BLaER1 (cell line): Measurements from ENCODE around the gene KRT73.

Source experiments
- H3K27ac ChIP-seq: shearing (Covaris generic); formaldehyde crosslinking; 2 replicates; pipeline ENCODE4 v1.8.1; 2022
- H3K27me3 ChIP-seq: shearing (Covaris generic); formaldehyde crosslinking; 2 replicates; pipeline ENCODE4 v1.8.1; 2022
- H3K36me3 ChIP-seq: shearing (Covaris generic); formaldehyde crosslinking; 2 replicates; pipeline ENCODE4 v1.8.1; 2022
- H3K4me1 ChIP-seq: shearing (Covaris generic); formaldehyde crosslinking; 2 replicates; pipeline ENCODE4 v1.8.1; 2022
- H3K4me2 ChIP-seq: shearing (Covaris generic); formaldehyde crosslinking; 2 replicates; pipeline ENCODE4 v1.8.1; 2022
- H3K4me3 ChIP-seq: shearing (Covaris generic); formaldehyde crosslinking; 2 replicates; pipeline ENCODE4 v1.8.1; 2022
- H3K9ac ChIP-seq: shearing (Covaris generic); formaldehyde crosslinking; 2 replicates; pipeline ENCODE4 v1.8.1; 2022
- H3K9me3 ChIP-seq: shearing (Covaris generic); formaldehyde crosslinking; 2 replicates; pipeline ENCODE4 v1.8.1; 2022
- H4K20me1 ChIP-seq: shearing (Covaris generic); formaldehyde crosslinking; 2 replicates; pipeline ENCODE4 v1.8.1; 2022
- Cebpa-rat ChIP-seq: shearing (Covaris generic); IDR thresholded peaks from 2 replicates; pipeline ENCODE4 v1.8.1; 2022

The KRT73 gene

GRCh38 chr12:52634266-52635056 lies 16.1 kb upstream of the KRT73 start:
- H3K4me1 ChIP-seq, result peaks cover 43% of the 10 kb centered on the region
- no peak for TF ChIP-seq Cebpa-rat
- H3K4me2 ChIP-seq, result peak overlapping the region; percentile 59
- no peaks in the 10 kb centered on the region for H4K20me1 ChIP-seq
- no peak overlapping the region for H3K9ac ChIP-seq
- H3K4me3 ChIP-seq, result no peak overlapping the region
- no peaks in the 10 kb centered on the region for H3K36me3 ChIP-seq
- H3K27me3 ChIP-seq, result no peaks in the 10 kb centered on the region
- no peaks in the 10 kb centered on the region for H3K9me3 ChIP-seq
- H3K27ac ChIP-seq, result peak overlapping the region; percentile 57; the same call in 1 of the 2 replicates

- no peak for TF ChIP-seq Cebpa-rat
Measured at GRCh38 chr12:52633383-52633782, 15.0 kb upstream of the KRT73 start.

DNA sequence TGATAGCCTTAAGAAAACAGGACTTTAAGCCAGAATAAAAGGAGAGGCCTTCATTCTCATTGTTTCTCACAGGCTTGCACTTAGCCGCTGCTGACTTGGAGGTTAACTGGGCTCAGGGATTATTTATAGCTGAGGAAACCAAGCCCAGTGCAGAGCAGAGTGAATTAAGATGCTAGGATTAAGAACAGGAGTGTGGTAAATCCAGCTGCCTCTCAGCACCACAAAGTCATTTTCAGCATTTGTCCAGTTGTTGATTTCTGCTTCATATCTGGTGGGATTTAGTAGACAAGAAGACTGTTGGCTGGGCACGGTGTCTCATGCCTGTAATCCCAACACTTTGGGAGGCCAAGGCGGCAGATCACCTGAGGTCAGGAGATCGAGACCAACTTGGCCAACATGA lies 14.3 kb upstream of the KRT73 start:
- Histone ChIP-seq H3K9ac (no peak overlapping the region), H3K4me2 (peak overlapping the region; percentile 59), H3K4me3 (no peak overlapping the region), H3K27ac (peak overlapping the region; percentile 57), H3K9me3 (no peaks in the 10 kb centered on the region), H3K36me3 (no peaks in the 10 kb centered on the region), H3K27me3 (no peaks in the 10 kb centered on the region), H3K4me1 (peaks cover 43% of the 10 kb centered on the region), H4K20me1 (no peaks in the 10 kb centered on the region)
- TF ChIP-seq Cebpa-rat, result no peak

More at GRCh38 chr12:52633383-52633782, 15.0 kb upstream of the KRT73 start:
- peak overlapping the region; percentile 59 for H3K4me2 ChIP-seq
- H3K9me3 ChIP-seq, result no peaks in the 10 kb centered on the region
- H3K4me3 ChIP-seq, result no peak overlapping the region
- peak overlapping the region; percentile 57; the same call in 1 of the 2 replicates for H3K27ac ChIP-seq
- no peak overlapping the region for H3K9ac ChIP-seq
- H3K27me3 ChIP-seq, result no peaks in the 10 kb centered on the region
- peaks cover 43% of the 10 kb centered on the region for H3K4me1 ChIP-seq
- H3K36me3 ChIP-seq, result no peaks in the 10 kb centered on the region
- no peaks in the 10 kb centered on the region for H4K20me1 ChIP-seq

DNA sequence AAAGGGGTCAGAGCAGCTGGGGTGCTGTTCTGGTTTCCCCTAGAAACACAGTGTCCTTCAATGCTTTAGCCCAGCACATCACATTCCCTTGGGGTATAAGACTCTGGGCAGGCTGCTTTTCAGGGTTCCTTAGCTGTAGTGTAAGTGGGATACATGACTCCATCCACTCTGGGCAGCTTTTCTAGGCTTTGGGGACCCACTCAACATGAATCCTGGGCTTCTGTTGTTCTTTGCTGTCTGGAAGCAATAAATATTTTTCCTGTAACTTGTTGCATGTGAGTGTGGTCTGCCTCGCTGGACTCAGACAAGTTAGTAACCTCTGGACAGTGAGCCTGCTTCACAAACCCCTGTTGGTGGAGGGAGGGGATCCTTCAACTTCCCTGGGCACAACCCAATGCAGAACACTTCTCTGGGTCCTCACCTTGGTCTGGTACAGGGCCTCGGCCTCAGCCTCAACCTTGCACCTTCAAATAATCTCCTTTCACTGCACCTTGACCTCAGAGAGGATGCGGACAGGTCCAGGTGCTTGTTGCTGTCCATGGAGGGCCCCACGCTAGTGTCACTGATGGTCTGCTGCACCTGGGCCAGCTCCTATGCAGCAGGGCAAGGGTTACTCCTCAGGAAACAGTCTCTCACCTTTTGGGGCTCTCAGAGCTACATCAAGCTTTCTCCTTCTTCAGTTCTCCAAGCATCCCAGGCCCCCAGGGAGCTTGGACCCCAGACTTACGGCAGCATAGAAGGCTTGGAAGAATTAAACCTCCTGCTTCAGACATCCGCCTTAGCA lies 13.5 kb upstream of the KRT73 start:
- Histone ChIP-seq H3K36me3 (no peaks in the 10 kb centered on the region), H3K4me2 (peak overlapping the region; percentile 59), H3K9me3 (no peaks in the 10 kb centered on the region), H3K4me1 (peaks cover 43% of the 10 kb centered on the region), H3K27ac (no peak overlapping the region; the same call in 1 of the 2 replicates), H4K20me1 (no peaks in the 10 kb centered on the region), H3K27me3 (no peaks in the 10 kb centered on the region), H3K9ac (no peak overlapping the region), H3K4me3 (no peak overlapping the region)
- no peak for TF ChIP-seq Cebpa-rat

DNA sequence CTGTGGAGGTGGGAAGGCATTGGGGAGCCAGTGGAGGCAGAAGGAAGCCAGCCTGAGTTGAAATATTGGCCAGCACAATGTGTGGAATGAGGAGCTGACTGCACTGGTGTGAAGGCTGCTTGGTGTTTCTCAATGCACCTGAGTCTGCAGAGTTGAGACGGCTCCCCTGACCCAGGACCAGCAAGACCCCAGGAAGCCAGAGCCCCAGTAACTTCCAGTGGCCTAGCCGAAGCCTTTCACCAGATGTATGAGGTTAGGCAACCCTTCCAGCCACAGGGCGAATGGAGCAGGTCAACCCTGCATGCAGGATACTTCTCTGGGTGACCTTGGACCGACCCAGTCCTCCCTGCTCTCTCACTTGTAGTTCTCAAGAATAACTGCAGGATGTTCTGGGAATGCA lies 12.9 kb upstream of the KRT73 start:
- Histone ChIP-seq H3K27ac (no peak overlapping the region), H3K9ac (no peak overlapping the region), H3K4me3 (no peak overlapping the region), H3K9me3 (no peaks in the 10 kb centered on the region), H3K4me1 (peaks cover 43% of the 10 kb centered on the region), H4K20me1 (no peaks in the 10 kb centered on the region), H3K36me3 (no peaks in the 10 kb centered on the region), H3K4me2 (peak overlapping the region; percentile 35; the same call in 1 of the 2 replicates), H3K27me3 (no peaks in the 10 kb centered on the region)
- no peak for TF ChIP-seq Cebpa-rat

DNA sequence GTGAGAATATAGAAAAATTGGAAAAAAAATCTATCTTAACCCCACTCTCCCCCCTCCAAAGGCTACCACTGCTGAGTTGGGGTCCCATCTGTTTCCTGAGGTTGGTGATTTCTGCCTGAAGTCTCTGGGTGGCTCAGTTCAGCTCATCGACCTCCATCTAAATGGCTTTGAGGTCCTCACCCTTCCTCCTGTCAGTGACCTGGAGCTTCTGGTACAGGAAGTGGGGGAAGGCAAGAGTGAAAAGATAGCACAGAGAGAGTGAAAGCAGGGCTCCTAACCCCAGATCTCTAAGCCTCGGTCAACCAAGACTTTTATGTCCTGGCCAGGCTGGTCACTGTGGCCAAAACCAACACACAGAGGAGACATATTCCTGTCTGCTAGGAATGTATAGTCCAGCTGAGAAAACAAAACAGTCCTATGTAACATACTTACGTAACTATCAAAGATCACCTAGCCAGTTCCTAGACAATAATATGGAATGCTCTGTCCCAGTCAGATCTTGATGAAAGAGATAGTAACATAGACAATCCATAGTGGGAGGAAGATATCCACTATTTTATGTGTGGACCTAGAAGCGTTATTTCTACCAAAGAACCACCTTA lies 12.3 kb upstream of the KRT73 start:
- Histone ChIP-seq H3K27ac (peak overlapping the region; percentile 15; the same call in 1 of the 2 replicates), H3K27me3 (no peaks in the 10 kb centered on the region), H3K9ac (no peak overlapping the region), H3K4me3 (no peak overlapping the region), H4K20me1 (no peaks in the 10 kb centered on the region), H3K9me3 (no peaks in the 10 kb centered on the region), H3K4me2 (peak overlapping the region; percentile 35), H3K36me3 (no peaks in the 10 kb centered on the region), H3K4me1 (peaks cover 43% of the 10 kb centered on the region)
- TF ChIP-seq Cebpa-rat, result no peak

DNA sequence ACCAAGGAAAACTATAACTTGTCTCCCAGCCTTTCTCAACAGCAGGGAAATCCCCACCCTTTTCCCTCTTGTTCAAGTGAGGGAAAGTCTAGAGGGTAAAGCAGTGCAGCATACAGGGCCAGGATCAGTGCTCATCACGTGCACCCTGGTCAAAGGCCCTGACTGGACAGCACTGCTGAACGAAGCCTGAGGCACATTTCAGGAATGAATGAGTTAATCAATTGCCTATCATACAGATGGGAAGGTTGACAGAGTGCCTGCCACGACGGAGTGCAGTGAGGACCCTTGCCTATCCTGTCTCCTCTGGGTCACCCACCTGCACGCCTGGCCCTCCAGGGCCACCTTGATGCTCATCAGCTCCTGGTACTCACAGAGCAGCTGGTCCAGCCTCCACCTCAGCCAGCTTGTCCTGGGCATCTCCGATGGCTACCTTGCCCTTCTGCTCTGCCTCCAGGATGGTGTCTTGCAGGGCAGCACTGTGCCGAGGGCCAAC lies 11.7 kb upstream of the KRT73 start:
- H3K27me3 ChIP-seq, result no peaks in the 10 kb centered on the region
- H3K4me2 ChIP-seq, result no peak overlapping the region
- no peak for TF ChIP-seq Cebpa-rat
- no peak overlapping the region for H3K9ac ChIP-seq
- H3K36me3 ChIP-seq, result no peaks in the 10 kb centered on the region
- H3K4me3 ChIP-seq, result no peak overlapping the region
- no peaks in the 10 kb centered on the region for H4K20me1 ChIP-seq
- H3K4me1 ChIP-seq, result peaks cover 43% of the 10 kb centered on the region
- no peaks in the 10 kb centered on the region for H3K9me3 ChIP-seq
- H3K27ac ChIP-seq, result no peak overlapping the region

DNA sequence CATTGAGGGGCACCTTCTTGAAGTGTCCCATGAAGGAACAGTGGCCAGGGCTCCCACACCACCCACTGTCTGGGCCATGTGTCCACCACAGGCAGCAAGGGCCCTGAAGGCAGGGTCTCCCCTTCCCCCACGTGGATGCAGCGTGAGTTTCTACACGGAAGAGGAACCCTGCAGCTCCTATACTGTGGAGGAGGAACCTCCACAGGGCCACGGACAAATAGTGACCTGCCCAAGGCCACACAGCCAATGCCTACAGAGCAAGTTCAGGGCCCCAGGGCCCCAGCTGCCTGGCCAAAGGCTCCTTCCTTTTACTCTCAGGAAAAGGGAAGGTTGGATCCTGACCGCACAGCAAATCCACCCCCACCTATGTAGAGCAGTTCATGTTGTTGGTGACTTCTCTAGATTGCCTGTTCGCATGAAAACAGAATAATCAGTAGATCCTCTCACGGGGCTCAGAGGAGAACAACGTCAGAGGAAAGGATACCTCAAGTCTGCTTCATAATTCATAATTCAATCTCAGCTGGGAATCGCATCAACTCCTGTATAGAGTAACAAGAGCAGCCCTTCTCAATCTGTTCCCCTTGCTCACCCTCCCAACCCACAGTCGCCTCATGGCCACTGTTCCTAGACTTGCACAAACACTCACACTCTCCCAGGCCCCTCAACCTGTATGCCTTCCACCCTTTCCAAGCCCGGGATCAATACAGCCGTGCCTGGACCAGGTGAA lies 11.1 kb upstream of the KRT73 start:
- no peaks in the 10 kb centered on the region for H3K27me3 ChIP-seq
- H3K9me3 ChIP-seq, result no peaks in the 10 kb centered on the region
- peaks cover 41% of the 10 kb centered on the region for H3K4me1 ChIP-seq
- H4K20me1 ChIP-seq, result no peaks in the 10 kb centered on the region
- H3K36me3 ChIP-seq, result no peaks in the 10 kb centered on the region
- no peak overlapping the region for H3K27ac ChIP-seq
- no peak overlapping the region for H3K4me2 ChIP-seq
- no peak for TF ChIP-seq Cebpa-rat
- H3K9ac ChIP-seq, result no peak overlapping the region
- no peak overlapping the region for H3K4me3 ChIP-seq

GRCh38 chr12:52628841-52629240 lies 10.5 kb upstream of the KRT73 start:
- Histone ChIP-seq H4K20me1 (no peaks in the 10 kb centered on the region), H3K27me3 (no peaks in the 10 kb centered on the region), H3K9ac (no peak overlapping the region), H3K36me3 (no peaks in the 10 kb centered on the region), H3K4me1 (peaks cover 35% of the 10 kb centered on the region), H3K4me3 (no peak overlapping the region), H3K27ac (no peak overlapping the region), H3K9me3 (no peaks in the 10 kb centered on the region), H3K4me2 (no peak overlapping the region)
- no peak for TF ChIP-seq Cebpa-rat
